Chondrocyte (in vitro differentiated cells): ENCODE data around the gene ZMYND19. TPM values are rescaled to one million over a fixed set of nuclear protein-coding genes. Genes with fewer than 3 reads are reported as not detected.
"Not testable (repeated sequence)": the region's sequence is repeated elsewhere in the genome, so short reads cannot be mapped to it uniquely, and the experiment has no call there.

Experiments used
- DNase-seq: peaks from one replicate; pipeline ENCODE4 v3.0.0; 2021; ENCODE audit warnings: mixed read lengths, low spot score
- H3K27ac Mint-ChIP-seq: one replicate; pipeline ENCODE4 v1.8.0; 2021; ENCODE audit warnings: mild to moderate bottlenecking, moderate library complexity, mixed read lengths; ENCODE audit not compliant: unreplicated experiment
- H3K27me3 Mint-ChIP-seq: 2 replicates; pipeline ENCODE4 v1.8.0; 2021; ENCODE audit warnings: low read depth, mixed read lengths
- H3K36me3 Mint-ChIP-seq: 2 replicates; pipeline ENCODE4 v1.8.0; 2021; ENCODE audit warnings: low read depth, mixed read lengths
- H3K4me1 Mint-ChIP-seq: 2 replicates; pipeline ENCODE4 v1.8.0; 2021; ENCODE audit warnings: low read depth, mild to moderate bottlenecking, mixed read lengths
- H3K4me3 Mint-ChIP-seq: one replicate; pipeline ENCODE4 v1.8.0; 2021; ENCODE audit warnings: mild to moderate bottlenecking, moderate library complexity, mixed read lengths; ENCODE audit not compliant: unreplicated experiment
- H3K9me3 Mint-ChIP-seq: 2 replicates; pipeline ENCODE4 v1.8.0; 2021; ENCODE audit warnings: low read depth, mixed read lengths
- total RNA-seq: library from RNA; stranded (reverse); gene quantifications from 3 replicates; pipeline ENCODE4 v1.2.1, GENCODE V29; 2021
- TF ChIP-seq, protein P1 (sequence below): fragments of 200-600 bp; sonication (generic); IDR thresholded peaks from 2 replicates; pipeline ENCODE4 v1.5.0; 2021; ENCODE audit warnings: antibody characterized with exemption, mild to moderate bottlenecking, moderate library complexity

ZMYND19 gene
- total RNA-seq, 1 donor from 2014 or later = 32.5 TPM

DNA sequence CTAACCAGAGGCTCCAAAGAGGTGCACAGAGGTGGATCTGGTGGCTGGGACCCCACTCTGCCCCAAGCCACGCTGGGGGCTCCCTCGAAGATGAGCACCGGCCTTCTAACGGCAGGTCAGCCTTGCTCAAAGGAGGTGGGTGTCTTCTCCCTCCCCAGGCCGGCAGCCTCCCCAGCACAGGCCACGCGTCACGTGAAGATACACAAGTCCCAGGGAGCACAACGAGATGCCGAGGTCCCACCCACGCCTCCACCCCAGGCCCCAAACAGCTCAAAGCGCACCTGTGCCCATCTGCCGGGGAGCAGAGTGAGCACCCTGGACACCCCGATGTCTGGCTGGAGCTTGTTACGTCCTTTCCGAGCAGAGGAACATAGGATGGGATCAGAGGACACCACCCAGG lies 52.3 kb downstream of the ZMYND19 start:
- TF ChIP-seq, protein P1, sequence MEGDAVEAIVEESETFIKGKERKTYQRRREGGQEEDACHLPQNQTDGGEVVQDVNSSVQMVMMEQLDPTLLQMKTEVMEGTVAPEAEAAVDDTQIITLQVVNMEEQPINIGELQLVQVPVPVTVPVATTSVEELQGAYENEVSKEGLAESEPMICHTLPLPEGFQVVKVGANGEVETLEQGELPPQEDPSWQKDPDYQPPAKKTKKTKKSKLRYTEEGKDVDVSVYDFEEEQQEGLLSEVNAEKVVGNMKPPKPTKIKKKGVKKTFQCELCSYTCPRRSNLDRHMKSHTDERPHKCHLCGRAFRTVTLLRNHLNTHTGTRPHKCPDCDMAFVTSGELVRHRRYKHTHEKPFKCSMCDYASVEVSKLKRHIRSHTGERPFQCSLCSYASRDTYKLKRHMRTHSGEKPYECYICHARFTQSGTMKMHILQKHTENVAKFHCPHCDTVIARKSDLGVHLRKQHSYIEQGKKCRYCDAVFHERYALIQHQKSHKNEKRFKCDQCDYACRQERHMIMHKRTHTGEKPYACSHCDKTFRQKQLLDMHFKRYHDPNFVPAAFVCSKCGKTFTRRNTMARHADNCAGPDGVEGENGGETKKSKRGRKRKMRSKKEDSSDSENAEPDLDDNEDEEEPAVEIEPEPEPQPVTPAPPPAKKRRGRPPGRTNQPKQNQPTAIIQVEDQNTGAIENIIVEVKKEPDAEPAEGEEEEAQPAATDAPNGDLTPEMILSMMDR = no peak
- Mint-ChIP-seq H3K27ac (no peak overlapping the region), H3K4me1 (peaks cover 8% of the 10 kb centered on the region), H3K4me3 (no peak overlapping the region), H3K36me3 (peaks cover 2% of the 10 kb centered on the region), H3K9me3 (no peaks in the 10 kb centered on the region), H3K27me3 (no peaks in the 10 kb centered on the region)
- no peak for DNase-seq

DNA sequence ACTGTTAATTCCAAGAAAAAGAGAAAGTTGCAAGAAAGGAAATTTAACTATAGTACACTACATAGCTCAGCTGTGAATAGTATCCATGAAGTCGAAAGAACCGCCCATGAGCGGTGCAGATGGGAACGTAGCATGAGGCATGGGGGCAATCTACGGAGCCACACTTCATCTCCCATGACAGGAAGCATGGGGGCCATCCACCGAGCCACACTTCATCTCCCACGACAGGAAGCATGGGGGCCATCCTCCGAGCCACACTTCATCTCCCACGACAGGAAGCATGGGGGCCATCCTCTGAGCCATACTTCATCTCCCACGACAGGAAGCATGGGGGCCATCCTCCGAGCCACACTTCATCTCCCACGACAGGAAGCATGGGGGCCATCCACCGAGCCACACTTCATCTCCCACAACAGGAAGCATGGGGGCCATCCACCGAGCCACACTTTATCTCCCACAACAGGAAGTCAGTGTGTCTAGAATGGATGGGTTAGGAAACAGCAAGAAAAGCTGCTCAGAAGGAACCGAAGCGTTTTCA lies 53.6 kb downstream of the ZMYND19 start:
- H3K9me3 Mint-ChIP-seq, H3K36me3 Mint-ChIP-seq, H3K4me3 Mint-ChIP-seq, H3K4me1 Mint-ChIP-seq, H3K27ac Mint-ChIP-seq, H3K27me3 Mint-ChIP-seq, DNase-seq: not testable (repeated sequence)

DNA sequence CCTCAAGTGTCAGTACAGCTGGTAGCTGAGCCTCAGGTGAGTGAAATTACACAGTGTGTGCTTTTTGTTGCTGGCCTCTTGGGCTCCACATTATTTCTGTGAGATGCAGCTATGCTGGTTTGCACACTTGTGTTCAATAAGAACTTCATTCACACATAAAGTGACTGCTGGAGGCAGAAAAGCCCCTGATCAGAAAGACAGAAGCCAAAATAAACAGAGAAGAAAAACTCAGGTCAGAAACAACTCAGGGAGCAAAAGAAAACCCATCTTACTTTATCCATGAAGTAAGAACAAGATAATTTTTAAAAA lies 55.2 kb downstream of the ZMYND19 start:
- Mint-ChIP-seq H3K4me3 (no peak overlapping the region), H3K9me3 (no peaks in the 10 kb centered on the region), H3K27me3 (no peaks in the 10 kb centered on the region), H3K27ac (peak overlapping the region; percentile 23), H3K36me3 (no peaks in the 10 kb centered on the region), H3K4me1 (peaks cover 8% of the 10 kb centered on the region)
- no peak for DNase-seq
- TF ChIP-seq, protein P1 = peak; percentile 2

DNA sequence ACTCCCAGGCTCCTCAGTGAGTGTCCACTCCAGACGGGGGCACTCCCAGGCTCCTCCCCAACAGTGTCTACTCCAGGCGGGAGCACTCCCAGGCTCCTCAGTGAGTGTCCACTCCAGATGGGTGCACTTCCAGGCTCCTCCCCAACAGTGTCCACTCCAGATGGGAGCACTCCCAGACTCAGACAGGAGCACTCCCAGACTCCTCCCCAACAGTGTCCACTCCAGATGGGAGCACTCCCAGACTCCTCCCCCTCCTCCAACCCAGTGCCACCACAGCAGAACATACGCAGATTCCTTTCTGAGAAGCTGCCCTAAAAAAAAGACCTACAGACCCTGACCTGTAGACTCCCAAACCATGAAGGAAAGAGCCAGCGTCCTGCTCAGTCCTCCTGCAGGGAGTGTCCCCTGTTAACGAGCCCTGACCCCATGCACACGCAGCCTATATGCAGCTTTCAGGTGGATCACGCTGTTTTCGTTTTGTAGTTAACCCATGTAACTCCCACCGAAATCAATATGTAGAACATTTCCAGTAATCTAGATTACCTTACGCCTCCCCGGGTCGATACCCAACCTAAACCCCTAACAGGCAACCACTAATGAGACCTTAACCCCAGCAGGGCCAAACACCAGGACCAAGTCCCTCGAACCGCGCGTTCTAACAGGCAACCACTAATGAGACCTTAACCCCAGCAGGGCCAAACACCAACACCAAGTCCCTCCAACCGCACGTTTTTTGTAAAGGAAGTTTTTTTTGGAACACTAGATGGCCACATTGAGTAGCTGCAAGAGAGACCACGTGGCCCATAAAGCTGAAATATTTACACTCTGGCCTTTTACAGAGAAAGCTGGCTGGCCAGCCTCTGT lies 55.8 kb downstream of the ZMYND19 start:
- DNase-seq = no peak
- H3K9me3 Mint-ChIP-seq = no peaks in the 10 kb centered on the region
- peak overlapping the region; percentile 23 for H3K27ac Mint-ChIP-seq

GRCh38 chr9:137532891-137533468 lies 57.3 kb downstream of the ZMYND19 start:
- H3K27ac Mint-ChIP-seq, H3K4me1 Mint-ChIP-seq, H3K4me3 Mint-ChIP-seq, H3K27me3 Mint-ChIP-seq, H3K36me3 Mint-ChIP-seq, DNase-seq, H3K9me3 Mint-ChIP-seq: not testable (repeated sequence)

More for the DNA sequence above, 55.8 kb downstream of the ZMYND19 start:
- no peaks in the 10 kb centered on the region for H3K36me3 Mint-ChIP-seq
- TF ChIP-seq, protein P1 = peak; percentile 84
- H3K27me3 Mint-ChIP-seq = no peaks in the 10 kb centered on the region
- H3K4me1 Mint-ChIP-seq = peaks cover 8% of the 10 kb centered on the region
- H3K4me3 Mint-ChIP-seq = no peak overlapping the region

Other genes with a start within 250 kb of the ZMYND19 start
- gene EXD3, start 167.3 kb downstream of the ZMYND19 start, total RNA-seq = 10.7 to 15.7 TPM (median 11.6 TPM) in 3 replicates
- 0.97 to 2.5 TPM (median 2.0 TPM) in 3 replicates for gene NOXA1, start 167.1 kb downstream of the ZMYND19 start, total RNA-seq
- 0.10 TPM in 1 of 3 replicates, not detected in the others for gene ENTPD8, start 149.2 kb downstream of the ZMYND19 start, total RNA-seq
- gene NSMF, start 131.2 kb downstream of the ZMYND19 start, total RNA-seq = 81.5 to 86.8 TPM (median 86.1 TPM) in 3 replicates
- 3.6 to 4.2 TPM (median 4.1 TPM) in 3 replicates for gene PNPLA7, start 40.1 kb downstream of the ZMYND19 start, total RNA-seq
- 50.6 to 55.4 TPM (median 53.5 TPM) in 3 replicates for gene MRPL41, start 38.6 kb downstream of the ZMYND19 start, total RNA-seq
- gene DPH7, start 11.6 kb downstream of the ZMYND19 start, total RNA-seq = 25.8 to 33.9 TPM (median 27.9 TPM) in 3 replicates
- 24.5 to 27.3 TPM (median 27.2 TPM) in 3 replicates for gene ARRDC1, start 15.2 kb upstream of the ZMYND19 start, total RNA-seq
- 59.6 to 92.3 TPM (median 61.0 TPM) in 3 replicates for gene EHMT1, start 28.5 kb upstream of the ZMYND19 start, total RNA-seq